ENCODE data around the gene ZNF683.

GRCh38 chr1:26320896-26321295 is 51.7 kb downstream of the ZNF683 start:
- no peak for TF ChIP-seq CTCF (conservative IDR thresholded peaks at IDR 0.05)
- no peak for TF ChIP-seq ZFX (IDR thresholded peaks at IDR 0.05)
